Psoas muscle (tissue), 8 donors: ENCODE data around the gene NUP210L. TPM values are rescaled to one million over a fixed set of nuclear protein-coding genes. Genes with fewer than 3 reads are reported as not detected.

Experiments used
- ATAC-seq, 4 donors: fragments of 200-7000 bp; cut with Tn5 transposase; one replicate each; pipeline ENCODE4 v1.9.1; 2020; ENCODE audit warnings: moderate library complexity in 3 of 4, mild to moderate bottlenecking in 2 of 4
- DNase-seq, 2 donors: peaks; one replicate each; pipeline ENCODE4 v3.0.0-alpha.2; 2020
- H3K27ac ChIP-seq: fragments of 200-600 bp; one replicate; pipeline ENCODE4 v1.8.0; 2022
- H3K27me3 ChIP-seq, 3 donors: fragments of 200-600 bp in 1 of 3; one replicate each; pipeline versions ENCODE4 v1.6.1 to v1.8.0; 2013 to 2022; ENCODE audit warnings: low read length in 2 of 3, mild to moderate bottlenecking in 2 of 3, moderate library complexity in 1 of 3; ENCODE audit not compliant: insufficient read depth in 3 of 3
- H3K36me3 ChIP-seq, 2 donors: fragments of 200-600 bp in 1 of 2; one replicate each; pipeline versions ENCODE4 v1.6.1 to v1.8.0; 2013 to 2022; ENCODE audit warnings: low read depth in 1 of 2, mild to moderate bottlenecking in 1 of 2, moderate library complexity in 1 of 2; ENCODE audit not compliant: insufficient read depth in 1 of 2
- H3K4me1 ChIP-seq: fragments of 200-600 bp; one replicate; pipeline ENCODE4 v1.8.0; 2022
- H3K4me3 ChIP-seq: fragments of 200-600 bp; one replicate; pipeline ENCODE4 v1.8.0; 2022; ENCODE audit warnings: mild to moderate bottlenecking
- H3K9me3 ChIP-seq: fragments of 200-600 bp; one replicate; pipeline ENCODE4 v1.8.0; 2022
- WGBS, 3 donors: extraction: QIAGEN DNeasy Blood & Tissue Kit; methylation state at CpG; one replicate each; pipeline versions ENCODE4 v1.1.6 to v1.1.7; 2013; 5-methylcytosine and 5-hydroxymethylcytosine counted together
- intact Hi-C, 2 donors: fragments of 100-400 bp; cut with DNase I; formaldehyde crosslinking; loops; one replicate each; pipeline versions ENCODE4 v1.11.0 to v1.14.2; 2022
- polyA plus RNA-seq, 3 donors: library from polyadenylated mRNA; stranded (reverse); fragments of 200-250 nt; gene quantifications; one replicate each; pipeline ENCODE4 v1.2.3, GENCODE V29; 2013
- total RNA-seq, 4 donors: library from RNA; stranded (reverse); fragmentation: NEBNext Ultra II Directional in 2 of 4; extraction: Animal tissue kit (Norgen Biotek cat#: 25700) in 2 of 4; gene quantifications; one replicate each; pipeline versions ENCODE4 v1.2.1 to v1.2.4, GENCODE V29; 2021 to 2023
- TF ChIP-seq, protein P1 (sequence below): fragments of 200-600 bp; IDR thresholded peaks from one replicate; pipeline ENCODE4 v1.8.0; 2022; ENCODE audit warnings: antibody characterized with exemption
- donor health status: healthy with polysubstance abuse.
- donor health status: DM: no; HTN: no; CAD: no; lungs with moderate emphysema.
- donor health status: Bipolar disorder and iron deficiency.
- donor health status: healthy.
- donor health status: DM: yes; HTN: yes; CAD: no.
- donor health status: DM: no; HTN: no; CAD: no.
- donor health status: DM: no; HTN: no; CAD: no.
- donor health status: DM: yes; HTN: yes; CAD: no.

NUP210L gene
- total and polyA plus RNA-seq, 7 donors, result 0.01 to 3.0 (median 0.19) TPM; not detected in 2

DNA sequence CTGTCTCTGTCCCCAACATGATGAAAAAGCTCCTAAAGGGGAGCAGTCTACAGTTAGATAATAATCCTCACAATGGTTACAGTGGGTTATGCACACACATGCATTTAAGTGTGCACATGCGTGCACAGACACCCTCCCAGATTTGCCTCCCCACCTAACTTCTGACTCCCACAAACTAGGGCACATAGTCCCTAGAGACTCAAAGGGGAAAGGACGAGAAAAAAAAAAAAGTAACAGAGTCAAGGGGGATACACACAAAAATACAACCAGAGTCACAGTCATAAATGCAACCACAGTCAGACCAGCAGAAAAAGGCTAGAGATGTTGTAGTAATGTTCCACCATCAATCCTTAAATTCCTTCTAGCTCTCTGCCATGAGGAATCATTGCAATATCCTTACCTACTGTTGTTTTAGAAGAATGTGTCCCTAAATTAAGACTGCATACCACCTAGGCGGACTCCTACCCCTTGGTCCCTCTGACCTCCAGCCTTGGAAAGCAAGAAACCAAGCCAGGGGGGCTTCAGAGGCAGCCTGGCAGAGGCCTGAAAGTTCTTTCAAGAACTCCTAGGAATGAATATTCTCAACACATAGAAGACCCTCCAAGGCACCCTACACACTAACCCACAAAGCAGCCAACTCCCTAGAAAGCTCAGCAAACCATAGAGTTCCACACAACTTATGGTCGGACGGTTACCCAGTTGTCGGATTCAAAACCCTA is 197.7 kb downstream of the NUP210L start:
- DNase-seq, result no peak
- TF ChIP-seq, protein P1, sequence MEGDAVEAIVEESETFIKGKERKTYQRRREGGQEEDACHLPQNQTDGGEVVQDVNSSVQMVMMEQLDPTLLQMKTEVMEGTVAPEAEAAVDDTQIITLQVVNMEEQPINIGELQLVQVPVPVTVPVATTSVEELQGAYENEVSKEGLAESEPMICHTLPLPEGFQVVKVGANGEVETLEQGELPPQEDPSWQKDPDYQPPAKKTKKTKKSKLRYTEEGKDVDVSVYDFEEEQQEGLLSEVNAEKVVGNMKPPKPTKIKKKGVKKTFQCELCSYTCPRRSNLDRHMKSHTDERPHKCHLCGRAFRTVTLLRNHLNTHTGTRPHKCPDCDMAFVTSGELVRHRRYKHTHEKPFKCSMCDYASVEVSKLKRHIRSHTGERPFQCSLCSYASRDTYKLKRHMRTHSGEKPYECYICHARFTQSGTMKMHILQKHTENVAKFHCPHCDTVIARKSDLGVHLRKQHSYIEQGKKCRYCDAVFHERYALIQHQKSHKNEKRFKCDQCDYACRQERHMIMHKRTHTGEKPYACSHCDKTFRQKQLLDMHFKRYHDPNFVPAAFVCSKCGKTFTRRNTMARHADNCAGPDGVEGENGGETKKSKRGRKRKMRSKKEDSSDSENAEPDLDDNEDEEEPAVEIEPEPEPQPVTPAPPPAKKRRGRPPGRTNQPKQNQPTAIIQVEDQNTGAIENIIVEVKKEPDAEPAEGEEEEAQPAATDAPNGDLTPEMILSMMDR, result no peak

DNA sequence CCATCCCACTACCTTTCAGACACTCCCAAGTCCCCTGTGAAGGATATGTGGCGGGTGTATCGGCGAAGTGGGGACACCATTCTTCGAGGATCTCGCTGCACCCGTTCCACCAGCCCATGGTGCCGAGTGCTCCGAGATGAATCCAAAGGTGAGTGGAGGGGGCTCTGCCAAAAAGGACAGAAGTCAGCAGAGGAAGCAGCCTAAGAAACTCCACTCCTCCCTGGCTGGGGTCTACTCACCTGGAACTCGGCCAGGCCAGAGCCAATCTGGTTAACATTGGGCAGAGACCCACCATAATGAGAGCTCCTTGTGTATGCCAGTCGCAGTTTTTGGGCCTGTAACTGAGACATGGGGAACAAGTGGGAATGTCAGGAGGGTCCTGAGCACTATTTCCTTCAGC is 200.0 kb downstream of the NUP210L start:
- 88 to 92% (median 92%) methylated on average over 10 of the region's 10 CpGs for WGBS, 3 donors
- peaks cover 11 to 57% of the 10 kb centered on the region in 2 donors for H3K36me3 ChIP-seq
- intact Hi-C loops, result no loop called here
- no peak overlapping the region for H3K4me3 ChIP-seq
- TF ChIP-seq, protein P1, result no peak
- peaks cover 16% of the 10 kb centered on the region for H3K4me1 ChIP-seq
- H3K27me3 ChIP-seq, result no peaks in the 10 kb centered on the region
- ATAC-seq (no peak), DNase-seq (no peak)
- H3K27ac ChIP-seq, result no peak overlapping the region
- H3K9me3 ChIP-seq, result no peaks in the 10 kb centered on the region

More for the DNA sequence above, 197.7 kb downstream of the NUP210L start:
- no peak for ATAC-seq
- H3K27ac ChIP-seq, result peak overlapping the region; percentile 93
- peaks cover 7 to 49% of the 10 kb centered on the region in 2 donors for H3K36me3 ChIP-seq
- H3K9me3 ChIP-seq, result no peaks in the 10 kb centered on the region
- no peaks in the 10 kb centered on the region for H3K27me3 ChIP-seq
- 27 to 36% (median 28%) methylated on average over 6 of the region's 6 CpGs for WGBS, 3 donors
- peaks cover 39% of the 10 kb centered on the region for H3K4me1 ChIP-seq
- H3K4me3 ChIP-seq, result peak overlapping the region; percentile 97
- intact Hi-C loops, result no loop called here

DNA sequence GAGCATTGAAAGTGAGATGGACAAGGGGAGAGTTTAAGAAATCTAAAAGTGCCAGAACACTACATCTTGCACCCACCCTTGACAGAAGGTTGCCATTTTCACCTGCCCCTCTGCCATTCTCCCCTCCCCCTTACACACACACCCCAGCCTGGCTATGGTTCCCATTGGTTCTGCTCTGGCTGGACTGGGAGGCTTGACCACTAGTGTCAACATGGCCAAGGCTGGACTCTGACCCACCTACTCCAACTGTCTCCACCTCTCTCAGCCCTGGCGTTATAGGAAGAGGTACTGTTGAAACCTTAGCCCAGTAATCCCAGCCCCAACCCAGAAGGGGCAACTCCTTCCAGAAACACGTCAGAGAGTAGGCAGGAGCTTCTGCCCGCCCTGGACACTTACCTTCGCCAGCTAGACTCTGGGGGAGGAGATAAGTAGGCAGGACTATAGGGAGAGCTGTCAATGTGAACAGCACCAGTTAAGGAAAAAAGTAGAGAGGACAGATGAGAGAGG is 201.0 kb downstream of the NUP210L start:
- no peak for ATAC-seq
- intact Hi-C loops, result no loop called here
- H3K36me3 ChIP-seq, result peaks cover 13 to 60% of the 10 kb centered on the region in 2 donors

DNA sequence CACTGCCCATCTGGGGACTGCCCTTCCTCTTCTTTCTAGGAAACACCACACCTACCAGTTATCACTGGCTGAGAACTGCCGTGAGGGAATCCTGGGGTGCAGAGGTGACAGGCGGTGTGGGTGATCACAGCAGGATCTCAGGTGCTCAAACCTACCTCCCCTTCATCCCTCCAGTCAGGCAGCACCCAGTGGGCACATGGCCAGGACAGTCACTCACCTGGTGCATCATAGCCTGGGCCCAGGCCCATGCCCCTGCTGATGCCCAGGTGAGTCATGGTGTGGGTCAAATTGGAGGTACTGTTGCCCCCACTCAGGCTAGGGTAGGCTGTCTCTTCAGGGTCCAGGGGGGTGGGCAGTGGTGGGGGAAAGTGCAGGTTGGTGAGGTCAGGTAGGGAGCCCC is 203.1 kb downstream of the NUP210L start:
- H3K36me3 ChIP-seq, result peaks cover 13 to 78% of the 10 kb centered on the region in 2 donors
- ATAC-seq (no peak), DNase-seq (no peak)
- intact Hi-C loops, result no loop called here
- TF ChIP-seq, protein P1, result no peak
- H3K4me1 ChIP-seq, result peaks cover 13% of the 10 kb centered on the region
- no peaks in the 10 kb centered on the region for H3K27me3 ChIP-seq
- H3K27ac ChIP-seq, result no peak overlapping the region
- 77 to 91% (median 89%) methylated on average over 2 of the region's 2 CpGs for WGBS, 3 donors
- H3K9me3 ChIP-seq, result no peaks in the 10 kb centered on the region
- no peak overlapping the region for H3K4me3 ChIP-seq

More for the DNA sequence above, 201.0 kb downstream of the NUP210L start:
- Histone ChIP-seq H3K4me1 (peaks cover 16% of the 10 kb centered on the region), H3K4me3 (no peak overlapping the region), H3K9me3 (no peaks in the 10 kb centered on the region), H3K27ac (no peak overlapping the region), H3K27me3 (no peaks in the 10 kb centered on the region)
- 60 to 79% (median 63%) methylated on average over 4 of the region's 4 CpGs for WGBS, 3 donors
- TF ChIP-seq, protein P1, result no peak
- no peak for DNase-seq
